ENCODE data around the gene ZPR1. TPM values are rescaled to one million over a fixed set of nuclear protein-coding genes. Genes with fewer than 3 reads are reported as not detected.

ZPR1 gene
- 51.0 to 57.5 TPM (median 52.5 TPM) in 5 replicates for total RNA-seq (2022; extraction: Qiagen RNA extraction; ENCODE audit: low read depth)

GRCh38 chr11:116787786-116788486 lies at the start of gene ZPR1:
Gene ZPR1, minus strand, starts transcription at chr11:116788023. Its CDS starts 33 bp downstream, at chr11:116787990.

GRCh38 chr11:116829525-116830183 lies 41.8 kb upstream of the ZPR1 start, which contains the start of gene APOC3:
Gene APOC3, plus strand, starts transcription at chr11:116829907. Its CDS starts 676 bp downstream, at chr11:116830583.

GRCh38 chr11:116823031-116823843 lies 35.4 kb upstream of the ZPR1 start, which contains the start of gene APOA4:
Gene APOA4, minus strand, starts transcription at chr11:116823304. Its CDS starts 113 bp downstream, at chr11:116823191.

GRCh38 chr11:116791813-116792143 lies 4.0 kb upstream of the ZPR1 start, which contains the start of gene APOA5:
Gene APOA5, minus strand, starts transcription at chr11:116791879. Its CDS starts 19 bp downstream, at chr11:116791860.

GRCh38 chr11:116772443-116773202 lies 15.2 kb downstream of the ZPR1 start, which contains the start of gene BUD13:
Gene BUD13, minus strand, starts transcription at chr11:116772987. Its CDS starts 23 bp downstream, at chr11:116772964.

Other genes starting within 250 kb of the ZPR1 start
- 11.2 to 12.9 TPM (median 11.5 TPM) in 5 replicates for gene BUD13, start 15.0 kb downstream of the ZPR1 start, total RNA-seq (2022; extraction: Qiagen RNA extraction; ENCODE audit: low read depth)
- not detected in 5 replicates for gene APOA5, start 3.9 kb upstream of the ZPR1 start, total RNA-seq (2022; extraction: Qiagen RNA extraction; ENCODE audit: low read depth)
- gene APOA4, start 35.3 kb upstream of the ZPR1 start, total RNA-seq (2022; extraction: Qiagen RNA extraction; ENCODE audit: low read depth), result not detected in 5 replicates
- not detected in 5 replicates for gene APOC3, start 41.9 kb upstream of the ZPR1 start, total RNA-seq (2022; extraction: Qiagen RNA extraction; ENCODE audit: low read depth)
- gene APOA1, start 49.6 kb upstream of the ZPR1 start, total RNA-seq (2022; extraction: Qiagen RNA extraction; ENCODE audit: low read depth), result 0.24 to 0.42 TPM (median 0.27 TPM) in 3 of 5 replicates, not detected in the others

All from A549 treated with ZK216348 at 1 μM for 4 hours (cell line).